Measurements from ENCODE around the gene BCHE.

DNA sequence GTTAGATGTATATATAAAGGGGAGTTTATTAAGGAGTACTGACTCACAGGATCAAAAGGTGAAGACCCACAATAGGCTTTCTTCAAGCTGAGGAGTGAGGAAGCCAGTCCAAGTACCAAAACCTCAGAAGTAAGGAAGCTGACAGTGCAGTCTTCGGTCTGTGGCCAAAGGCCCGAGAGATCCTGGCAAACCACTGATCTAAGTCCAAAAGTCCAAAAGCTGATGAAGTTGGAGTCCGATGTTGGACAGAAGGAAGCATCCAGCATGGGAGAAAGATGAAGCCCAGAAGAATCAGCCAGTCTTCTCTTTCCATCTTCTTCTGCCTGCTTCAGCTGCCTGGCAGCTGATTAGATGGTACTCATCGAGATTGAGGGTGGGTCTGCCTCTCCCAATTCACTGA is 107.5 kb downstream of the BCHE start:
- TF ChIP-seq, protein P1, sequence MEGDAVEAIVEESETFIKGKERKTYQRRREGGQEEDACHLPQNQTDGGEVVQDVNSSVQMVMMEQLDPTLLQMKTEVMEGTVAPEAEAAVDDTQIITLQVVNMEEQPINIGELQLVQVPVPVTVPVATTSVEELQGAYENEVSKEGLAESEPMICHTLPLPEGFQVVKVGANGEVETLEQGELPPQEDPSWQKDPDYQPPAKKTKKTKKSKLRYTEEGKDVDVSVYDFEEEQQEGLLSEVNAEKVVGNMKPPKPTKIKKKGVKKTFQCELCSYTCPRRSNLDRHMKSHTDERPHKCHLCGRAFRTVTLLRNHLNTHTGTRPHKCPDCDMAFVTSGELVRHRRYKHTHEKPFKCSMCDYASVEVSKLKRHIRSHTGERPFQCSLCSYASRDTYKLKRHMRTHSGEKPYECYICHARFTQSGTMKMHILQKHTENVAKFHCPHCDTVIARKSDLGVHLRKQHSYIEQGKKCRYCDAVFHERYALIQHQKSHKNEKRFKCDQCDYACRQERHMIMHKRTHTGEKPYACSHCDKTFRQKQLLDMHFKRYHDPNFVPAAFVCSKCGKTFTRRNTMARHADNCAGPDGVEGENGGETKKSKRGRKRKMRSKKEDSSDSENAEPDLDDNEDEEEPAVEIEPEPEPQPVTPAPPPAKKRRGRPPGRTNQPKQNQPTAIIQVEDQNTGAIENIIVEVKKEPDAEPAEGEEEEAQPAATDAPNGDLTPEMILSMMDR (conservative IDR thresholded peaks at IDR 0.05; ENCODE audit: low read depth, low read length): no peak
- no peak for TF ChIP-seq EZH2 (IDR thresholded peaks at IDR 0.05; ENCODE audit: borderline replicate concordance, low read depth, low read length, poor library complexity, severe bottlenecking)
